NAMALWA (cell line): ENCODE measurements around the gene SLCO4C1.
A peak's percentile ranks its signal among the peaks of the same experiment; 100 is the strongest.

Experiments
- DNase-seq: peaks from one replicate; pipeline ENCODE4 v3.0.0-alpha.2; 2015; ENCODE audit warnings: low spot score

SLCO4C1 gene

DNA sequence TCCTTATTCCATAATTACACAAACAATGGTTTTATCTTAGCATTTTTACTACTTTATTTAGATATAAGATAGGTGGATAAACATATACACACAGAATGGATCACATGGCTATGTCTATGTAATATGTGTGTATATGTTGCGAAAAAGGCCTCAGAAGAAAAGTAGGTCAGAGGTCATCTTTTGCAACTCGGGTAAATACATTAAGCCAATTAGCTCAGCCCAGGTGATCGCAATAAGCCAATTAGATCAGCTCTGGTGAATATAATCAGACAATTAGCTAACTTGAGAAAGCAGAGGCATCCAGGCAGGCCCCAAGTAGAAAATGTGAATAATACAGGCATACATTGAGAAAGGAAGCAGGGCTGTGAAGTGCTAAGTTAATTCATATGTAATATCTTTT lies 24.3 kb downstream of the SLCO4C1 start:
- no peak for DNase-seq

DNA sequence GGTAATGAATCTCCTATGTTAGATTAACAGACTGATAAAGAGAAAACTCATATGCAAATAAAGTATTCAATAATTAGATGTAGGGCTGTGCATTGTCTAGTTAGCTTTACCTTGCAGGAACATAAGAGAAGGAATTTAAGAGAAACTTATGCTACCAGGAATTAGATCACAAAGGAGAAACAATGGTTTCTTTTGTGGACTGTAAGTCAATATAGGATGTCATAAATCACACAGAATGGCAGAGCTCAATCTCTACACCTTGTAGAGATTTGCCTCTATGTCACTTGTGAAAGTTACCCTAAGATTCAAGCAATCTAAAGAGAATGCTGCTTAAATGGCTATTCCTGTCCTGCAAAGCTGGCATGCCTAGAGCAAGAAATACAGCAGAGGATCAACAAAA lies 26.0 kb downstream of the SLCO4C1 start:
- no peak for DNase-seq

DNA sequence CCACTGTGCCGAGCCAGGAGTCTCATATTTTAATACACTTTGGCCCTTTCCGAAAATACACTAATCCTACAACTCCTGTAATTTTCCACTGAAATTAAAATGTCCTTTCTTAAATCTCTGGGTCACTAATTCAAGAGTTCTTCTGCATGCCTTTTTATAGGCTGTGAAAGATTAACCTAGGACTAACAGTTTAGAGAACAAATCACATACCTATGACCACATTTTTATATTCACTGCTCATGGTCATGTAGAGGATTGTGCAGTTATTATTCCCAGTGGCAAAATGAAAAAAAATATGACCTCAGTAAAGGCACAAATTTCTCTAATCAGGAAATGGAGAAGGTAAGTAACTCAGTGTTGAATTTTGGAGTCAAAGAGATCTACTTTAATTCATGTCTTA lies 33.4 kb downstream of the SLCO4C1 start:
- DNase-seq: no peak

DNA sequence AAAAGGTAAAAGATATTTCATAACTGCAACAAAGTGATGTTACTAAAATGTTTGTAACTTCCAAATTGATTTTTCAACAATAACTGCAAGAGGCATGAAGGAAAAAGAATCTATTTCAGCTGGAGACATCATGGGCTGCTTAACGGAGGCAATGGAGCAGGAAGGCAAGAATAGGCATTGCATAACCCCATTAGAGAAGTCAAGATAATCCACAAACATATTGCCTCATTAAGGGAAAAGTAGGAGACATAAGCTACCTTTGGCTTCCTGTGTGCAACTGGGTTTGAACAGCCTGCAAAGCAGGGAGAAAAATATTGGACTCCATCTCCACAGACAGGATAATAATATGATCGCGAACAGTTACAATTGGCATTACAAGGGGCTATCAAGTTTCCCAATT lies 46.7 kb downstream of the SLCO4C1 start:
- no peak for DNase-seq

DNA sequence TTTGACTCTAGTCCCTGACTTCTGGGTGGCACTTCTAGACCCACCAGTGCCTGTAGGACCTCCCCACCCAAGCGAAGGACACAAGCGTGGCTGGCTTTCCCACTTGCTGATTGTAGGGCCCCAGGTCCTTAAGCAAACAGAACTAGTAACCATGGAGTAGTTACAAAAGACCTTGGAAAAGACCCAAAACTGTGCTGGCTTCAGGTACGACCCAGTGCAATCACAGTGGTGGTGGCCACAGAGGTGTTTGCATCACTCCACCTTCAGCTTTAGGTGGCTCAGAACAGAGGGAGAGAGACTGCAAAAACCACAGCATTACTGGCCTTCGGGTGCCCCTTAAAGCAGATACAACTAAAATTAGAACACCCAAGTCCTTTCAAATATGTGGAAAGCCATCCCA lies 52.9 kb downstream of the SLCO4C1 start:
- no peak for DNase-seq

DNA sequence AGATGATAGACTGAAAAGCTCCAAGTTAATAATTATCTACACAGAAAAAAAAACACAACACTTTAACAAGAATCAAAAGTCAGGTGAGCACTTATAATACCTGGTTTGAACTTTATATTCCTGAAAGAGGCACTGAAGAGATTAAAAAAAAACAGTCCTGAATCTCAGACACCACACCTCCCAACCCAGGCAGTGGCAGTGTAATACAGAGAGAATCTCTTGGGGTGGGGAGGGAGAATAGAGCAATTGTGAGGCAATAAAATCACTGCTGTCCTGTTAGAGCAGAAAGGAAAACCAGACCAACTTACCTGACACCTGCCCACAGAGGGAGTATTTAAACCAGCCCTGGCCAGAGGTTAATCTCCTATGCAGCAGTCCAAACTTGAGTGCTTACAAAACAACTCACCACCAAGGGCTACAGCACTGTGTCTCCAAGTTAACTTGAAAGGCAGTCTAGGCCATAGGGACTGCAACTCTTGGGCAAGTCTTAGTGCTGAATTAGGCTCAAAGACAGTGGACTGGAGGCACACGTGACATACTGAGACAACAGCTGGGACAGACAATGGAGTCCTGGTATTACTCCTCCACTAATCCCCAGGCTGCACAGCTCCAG lies 54.2 kb downstream of the SLCO4C1 start:
- no peak for DNase-seq

DNA sequence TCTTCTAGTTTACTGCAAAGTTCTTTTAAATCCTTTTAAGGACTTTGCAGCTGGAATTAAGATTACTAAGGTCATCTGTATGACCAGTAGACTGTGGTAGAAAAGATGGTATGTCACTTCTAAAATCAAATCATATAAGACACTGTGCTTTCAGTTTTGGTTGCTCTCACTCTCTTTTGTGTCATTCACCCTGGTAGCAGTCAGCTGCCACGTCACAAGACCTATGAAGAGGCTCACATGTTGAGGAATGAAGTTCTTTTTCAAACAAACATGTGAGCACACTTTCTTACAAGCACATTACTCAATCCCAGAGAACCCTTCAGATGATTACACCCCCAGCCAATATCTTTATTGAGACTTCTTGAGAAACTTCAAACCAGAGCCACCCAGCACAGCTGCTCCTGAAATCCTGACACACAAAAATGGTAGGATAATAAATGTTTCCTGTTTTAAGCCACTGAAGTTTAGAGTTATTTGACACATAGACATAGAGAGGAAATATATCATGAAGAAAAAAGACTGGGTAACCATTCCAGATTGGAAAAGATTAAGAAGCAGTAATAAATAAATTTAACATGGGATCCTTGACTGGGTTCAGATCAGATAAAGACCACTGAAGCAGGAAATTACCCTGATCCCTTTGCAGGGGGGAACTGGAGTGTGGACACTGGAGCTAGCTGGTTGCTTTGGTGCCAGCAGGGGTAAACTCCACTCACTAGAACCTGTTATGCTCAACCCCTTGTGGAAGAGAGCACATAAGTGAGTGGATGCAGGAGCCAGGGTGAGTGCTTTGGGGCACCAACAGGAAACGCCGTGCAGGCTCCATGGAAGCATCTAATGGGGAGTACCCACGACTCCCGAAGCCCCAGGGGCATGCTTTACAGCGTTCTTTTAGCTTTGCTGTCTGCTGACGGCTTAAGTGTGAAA lies 64.1 kb downstream of the SLCO4C1 start:
- peak; percentile 3 for DNase-seq

DNA sequence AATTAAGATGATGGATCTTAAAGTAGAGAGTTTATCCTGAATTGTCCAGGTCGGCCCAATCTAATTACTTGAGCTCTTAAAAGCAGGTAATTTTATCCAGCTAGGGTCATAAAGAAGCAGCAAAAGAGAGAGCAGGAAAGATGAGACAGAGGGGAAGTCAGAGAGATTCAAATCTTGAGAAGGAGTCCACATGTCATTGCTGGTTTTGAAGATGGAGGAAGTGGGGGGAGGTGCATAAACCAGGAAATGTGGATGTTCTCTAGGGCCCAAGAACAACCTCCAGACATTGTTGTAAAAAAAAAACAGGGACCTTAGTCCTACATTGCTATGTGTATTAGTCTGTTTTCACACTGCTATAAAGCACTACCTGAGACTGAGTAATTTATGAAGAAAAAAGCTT lies 66.4 kb downstream of the SLCO4C1 start:
- DNase-seq: no peak

DNA sequence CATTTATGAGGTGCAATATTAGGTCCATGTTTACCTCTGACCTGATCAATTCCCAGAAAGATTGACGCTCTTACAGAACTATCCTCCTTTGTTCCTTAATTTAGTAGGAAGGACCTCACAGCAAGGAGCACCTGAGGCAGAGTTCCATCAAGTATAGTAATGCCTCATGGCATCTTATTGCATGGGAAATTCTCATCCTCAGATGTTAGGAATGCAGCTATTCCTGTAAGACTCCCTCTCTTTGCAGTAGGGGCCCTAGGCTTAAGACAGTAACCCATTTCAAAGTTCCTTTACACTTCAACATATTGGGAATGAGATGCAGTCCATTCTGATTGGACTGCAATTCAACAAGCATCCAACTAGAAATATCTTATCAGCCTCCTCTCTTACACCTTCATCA lies 69.8 kb downstream of the SLCO4C1 start:
- DNase-seq: no peak

DNA sequence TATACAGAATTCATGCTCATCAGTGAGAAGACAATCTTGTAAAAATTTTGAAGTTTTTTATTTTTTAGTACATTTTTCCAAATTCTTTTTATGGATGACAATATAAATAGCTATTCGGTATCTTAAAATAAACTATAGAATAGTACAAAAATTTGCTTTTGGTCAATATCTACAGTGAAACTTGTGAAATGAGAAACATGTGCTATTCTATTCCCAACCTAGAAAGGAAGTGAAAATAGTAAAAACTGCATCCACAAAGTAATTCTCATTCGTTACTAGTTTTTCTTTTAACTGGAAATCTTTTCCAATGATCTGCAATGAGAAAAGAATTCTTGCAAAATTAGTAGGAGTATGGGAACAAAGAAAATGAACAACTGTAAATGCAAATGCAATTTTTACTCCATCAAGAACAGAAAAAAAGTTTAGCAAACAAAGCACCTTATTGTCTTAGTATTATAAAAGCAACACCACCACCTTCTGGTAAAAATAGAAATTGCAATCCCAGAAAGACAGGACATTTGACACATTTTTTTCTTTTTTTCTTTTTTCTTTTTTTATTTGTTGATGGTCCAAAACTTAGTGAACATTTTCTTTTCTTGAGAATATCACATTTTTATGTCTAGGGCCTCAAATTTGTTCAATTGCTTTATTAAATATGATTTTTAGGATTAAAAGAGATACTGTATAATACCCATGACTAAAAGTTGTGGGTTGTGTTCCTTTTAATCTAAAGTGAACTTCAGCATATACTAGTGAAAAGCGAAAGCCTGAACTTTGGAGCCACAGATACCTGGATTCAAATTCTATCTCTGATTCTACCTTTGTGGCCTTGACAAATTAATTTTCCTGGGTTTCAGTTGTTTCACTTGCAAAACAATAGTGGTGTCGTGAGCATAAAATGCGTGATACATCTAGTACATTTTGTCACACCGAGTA lies 72.3 kb downstream of the SLCO4C1 start:
- DNase-seq: peak; percentile 75

DNA sequence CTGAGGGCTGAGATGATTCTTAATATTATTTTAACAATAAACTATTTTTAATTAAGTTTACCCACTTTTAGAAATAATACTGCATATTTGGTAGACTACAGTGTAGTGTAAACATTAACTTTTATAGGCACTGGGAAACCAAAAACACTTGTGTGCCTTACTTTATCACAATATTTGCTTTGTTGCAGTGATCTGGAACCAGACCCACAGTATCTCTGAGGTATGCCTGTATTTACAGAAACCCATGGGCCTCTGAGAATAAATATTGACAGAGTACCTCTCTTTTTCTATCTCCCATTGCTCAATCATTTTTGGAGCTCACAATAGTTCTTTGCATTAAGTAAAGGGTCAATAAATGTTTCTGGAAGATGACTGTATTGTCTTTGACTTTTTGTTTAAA lies 73.3 kb downstream of the SLCO4C1 start:
- no peak for DNase-seq

DNA sequence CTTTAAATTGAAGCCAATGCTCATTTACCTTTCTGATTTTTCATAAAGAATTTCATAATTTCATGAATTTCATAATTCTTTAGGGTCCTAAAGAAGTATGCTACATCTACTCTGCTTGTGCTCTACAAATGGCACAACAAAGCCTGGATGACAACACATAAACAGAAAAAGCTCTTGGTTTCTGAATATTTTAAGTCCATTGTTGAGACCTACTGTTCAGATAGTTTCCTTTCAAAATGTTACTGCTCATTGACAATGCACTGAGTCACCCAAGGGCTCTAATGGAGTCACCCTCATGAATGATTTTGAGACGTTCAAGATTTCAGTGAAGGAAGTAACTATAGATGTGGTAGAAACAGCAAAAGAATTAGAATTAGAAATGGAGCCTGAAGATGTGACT lies 74.1 kb downstream of the SLCO4C1 start:
- DNase-seq: no peak

DNA sequence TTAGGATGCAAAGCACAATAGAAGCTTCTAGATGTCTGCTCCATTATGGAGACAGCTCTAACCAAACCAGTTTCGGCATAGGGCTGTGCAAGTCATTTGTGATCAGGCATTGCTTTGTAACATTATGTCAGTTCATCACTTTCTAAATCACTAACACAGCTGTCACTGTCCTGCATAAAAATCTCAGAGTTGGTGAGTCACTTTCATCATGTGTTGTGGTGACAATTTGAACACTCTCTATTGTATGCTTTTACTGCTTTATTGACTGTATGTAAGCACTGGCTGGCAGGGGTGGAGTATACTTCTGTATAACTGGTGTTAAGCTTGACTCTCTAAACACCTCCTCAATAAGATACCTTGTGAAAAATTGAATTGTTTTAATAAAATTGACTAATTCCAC lies 77.9 kb downstream of the SLCO4C1 start:
- DNase-seq: no peak

DNA sequence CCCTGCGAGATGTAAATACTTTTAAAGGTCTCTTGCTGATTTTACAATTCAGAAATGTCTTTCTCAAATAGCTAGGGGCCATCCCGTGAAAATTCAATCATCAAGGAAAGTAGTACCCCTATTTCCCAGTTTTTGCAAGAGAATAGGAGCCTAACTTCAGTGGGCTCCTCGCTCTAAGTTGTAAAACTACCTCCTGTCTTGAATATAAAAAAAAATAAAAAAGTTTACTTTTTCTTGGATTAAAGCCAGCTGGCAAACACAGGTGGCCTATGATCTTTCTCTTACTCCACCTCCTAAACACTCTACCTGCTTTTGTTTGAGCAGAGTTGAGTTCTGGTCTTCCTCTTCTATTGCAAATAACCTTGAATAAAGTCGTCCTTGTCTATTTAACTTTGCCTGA lies 79.4 kb downstream of the SLCO4C1 start:
- no peak for DNase-seq

DNA sequence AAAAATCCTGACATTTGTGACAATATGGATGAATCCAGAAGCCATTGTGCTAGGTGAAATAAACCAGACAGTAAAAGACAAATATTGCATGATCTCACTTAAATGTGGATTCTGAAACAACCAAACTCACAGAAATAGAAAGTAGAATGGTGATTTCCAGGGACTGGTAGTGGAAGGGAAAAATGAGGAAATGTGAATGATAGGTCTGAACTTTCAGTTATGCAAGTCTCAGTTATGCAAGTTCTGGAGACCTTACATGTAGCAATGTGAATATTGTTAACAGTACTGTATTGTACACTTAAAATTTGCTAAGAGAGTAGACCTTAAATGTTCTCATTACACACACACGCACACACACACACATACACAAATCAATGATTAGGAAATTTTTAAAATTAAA lies 84.9 kb downstream of the SLCO4C1 start:
- no peak for DNase-seq

DNA sequence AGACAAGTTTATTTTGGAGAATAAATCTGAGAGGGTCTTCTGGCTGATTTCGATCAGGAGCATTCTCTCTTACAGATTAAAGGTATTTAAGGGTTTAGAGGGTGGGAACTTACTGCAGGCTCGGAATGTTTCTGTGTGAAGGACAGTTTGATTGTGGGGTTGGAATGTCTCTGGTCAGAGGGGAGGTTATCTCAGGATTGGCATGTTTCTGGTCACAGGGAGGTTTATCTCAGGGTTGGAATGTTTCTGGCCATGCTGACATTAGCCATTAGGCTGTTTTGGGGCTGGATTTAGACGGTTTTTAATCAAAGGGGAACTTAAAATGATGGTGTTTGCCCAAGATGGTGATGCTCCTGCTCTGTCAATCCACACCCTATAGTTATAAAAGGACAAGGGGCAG lies 95.2 kb downstream of the SLCO4C1 start:
- DNase-seq: no peak

DNA sequence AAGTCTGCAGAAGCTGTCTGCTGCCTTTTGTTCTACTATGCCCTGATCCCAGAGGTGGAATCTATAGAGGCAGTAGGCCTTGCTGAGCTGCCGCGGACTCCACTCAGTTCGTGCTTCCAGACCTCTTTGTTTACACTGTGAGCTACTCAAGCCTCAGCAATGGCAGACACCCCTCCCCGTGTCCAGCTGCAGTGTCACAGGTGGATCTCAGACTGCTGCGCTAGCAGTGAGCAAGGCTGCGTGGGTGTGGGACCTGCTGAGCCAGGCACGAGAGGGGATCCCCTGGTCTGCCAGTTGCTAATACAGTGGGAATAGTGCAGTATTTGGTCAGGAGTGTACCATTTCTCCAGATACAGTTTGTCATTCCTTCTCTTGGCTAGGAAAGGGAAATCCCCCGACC lies 99.6 kb downstream of the SLCO4C1 start:
- no peak for DNase-seq
